SJSA1 (cell line): ENCODE measurements around the gene PUM1. TPM values are rescaled to one million over a fixed set of nuclear protein-coding genes. Genes with fewer than 3 reads are reported as not detected.

Source experiments
- DNase-seq, 2 experiments: peaks; one replicate each; pipeline ENCODE4 v3.0.0-alpha.2; 2015 to 2020; ENCODE audit warnings: low spot score in 2 of 2, low read depth in 1 of 2
- H3K27ac ChIP-seq: fragments of 250-450 bp; sonication (Bioruptor Pico); 2 replicates; pipeline ENCODE4 v1.5.1; 2020; ENCODE audit warnings: mild to moderate bottlenecking, moderate library complexity
- H3K27me3 ChIP-seq: fragments of 250-450 bp; sonication (Bioruptor Pico); replicated peaks from 2 replicates; pipeline ENCODE4 v1.5.1; 2020; ENCODE audit warnings: mild to moderate bottlenecking, moderate library complexity
- H3K36me3 ChIP-seq: fragments of 250-450 bp; sonication (Bioruptor Pico); 2 replicates; pipeline ENCODE4 v1.5.1; 2020; ENCODE audit warnings: mild to moderate bottlenecking
- H3K4me1 ChIP-seq: fragments of 250-450 bp; sonication (Bioruptor Pico); replicated peaks from 2 replicates; pipeline ENCODE4 v1.6.1; 2021; ENCODE audit warnings: mild to moderate bottlenecking
- H3K4me3 ChIP-seq: fragments of 250-450 bp; sonication (Bioruptor Pico); 2 replicates; pipeline ENCODE4 v1.5.1; 2020; ENCODE audit warnings: mild to moderate bottlenecking
- H3K9me3 ChIP-seq: fragments of 250-450 bp; sonication (Bioruptor Pico); replicated peaks from 2 replicates; pipeline ENCODE4 v1.5.1; 2020; ENCODE audit warnings: mild to moderate bottlenecking
- total RNA-seq: library from RNA; depleted of rRNA; stranded (reverse); fragments of >200 nt; shearing (Covaris generic); gene quantifications from 2 replicates; pipeline ENCODE4 v1.2.3, GENCODE V29; 2014

PUM1 gene
- total RNA-seq, 1 experiment from 2014 or later = 36.6 TPM

GRCh38 chr1:30928171-30928570 is 137.3 kb downstream of the PUM1 start:
- Histone ChIP-seq H3K27ac (no peak overlapping the region), H3K4me3 (no peak overlapping the region), H3K9me3 (no peaks in the 10 kb centered on the region), H3K4me1 (peaks cover 5% of the 10 kb centered on the region), H3K27me3 (no peaks in the 10 kb centered on the region), H3K36me3 (peaks cover 15% of the 10 kb centered on the region)
- no peak for DNase-seq

GRCh38 chr1:30927448-30927847 is 138.1 kb downstream of the PUM1 start:
- Histone ChIP-seq H3K4me3 (no peak overlapping the region), H3K4me1 (peaks cover 9% of the 10 kb centered on the region), H3K9me3 (no peaks in the 10 kb centered on the region), H3K36me3 (peaks cover 9% of the 10 kb centered on the region), H3K27ac (no peak overlapping the region), H3K27me3 (no peaks in the 10 kb centered on the region)
- no peak for DNase-seq

GRCh38 chr1:30923597-30923996 is 141.9 kb downstream of the PUM1 start:
- no peak overlapping the region for H3K27ac ChIP-seq
- no peak overlapping the region for H3K4me3 ChIP-seq
- peaks cover 28% of the 10 kb centered on the region for H3K4me1 ChIP-seq
- no peaks in the 10 kb centered on the region for H3K27me3 ChIP-seq
- no peaks in the 10 kb centered on the region for H3K9me3 ChIP-seq
- DNase-seq = no peak
- H3K36me3 ChIP-seq = no peaks in the 10 kb centered on the region

GRCh38 chr1:30920827-30921226 is 144.7 kb downstream of the PUM1 start:
- no peaks in the 10 kb centered on the region for H3K27me3 ChIP-seq
- no peaks in the 10 kb centered on the region for H3K36me3 ChIP-seq
- H3K4me1 ChIP-seq = peaks cover 28% of the 10 kb centered on the region
- H3K27ac ChIP-seq = no peak overlapping the region
- peak; percentile 40 to 59 for DNase-seq
- no peak overlapping the region for H3K4me3 ChIP-seq
- H3K9me3 ChIP-seq = no peaks in the 10 kb centered on the region

GRCh38 chr1:30919025-30919881 is 146.3 kb downstream of the PUM1 start:
- DNase-seq = peak in 1 of 2 experiments; percentile 41
- Histone ChIP-seq H3K36me3 (no peaks in the 10 kb centered on the region), H3K9me3 (no peaks in the 10 kb centered on the region), H3K4me1 (peaks cover 28% of the 10 kb centered on the region), H3K27ac (no peak overlapping the region), H3K4me3 (no peak overlapping the region), H3K27me3 (no peaks in the 10 kb centered on the region)

GRCh38 chr1:30916296-30916695 is 149.2 kb downstream of the PUM1 start:
- Histone ChIP-seq H3K4me3 (no peak overlapping the region), H3K4me1 (peaks cover 20% of the 10 kb centered on the region), H3K27me3 (no peaks in the 10 kb centered on the region), H3K27ac (no peak overlapping the region), H3K9me3 (no peaks in the 10 kb centered on the region), H3K36me3 (no peaks in the 10 kb centered on the region)
- DNase-seq = no peak

GRCh38 chr1:30915491-30916230 is 149.9 kb downstream of the PUM1 start:
- H3K27ac ChIP-seq = no peak overlapping the region
- no peak overlapping the region for H3K4me3 ChIP-seq
- H3K4me1 ChIP-seq = peaks cover 19% of the 10 kb centered on the region
- H3K27me3 ChIP-seq = no peaks in the 10 kb centered on the region
- no peaks in the 10 kb centered on the region for H3K9me3 ChIP-seq
- no peaks in the 10 kb centered on the region for H3K36me3 ChIP-seq
- no peak for DNase-seq

- Histone ChIP-seq H3K4me1 (peaks cover 18% of the 10 kb centered on the region), H3K9me3 (no peaks in the 10 kb centered on the region), H3K27ac (no peak overlapping the region), H3K36me3 (no peaks in the 10 kb centered on the region), H3K27me3 (no peaks in the 10 kb centered on the region), H3K4me3 (no peak overlapping the region)
- no peak for DNase-seq
Observed at GRCh38 chr1:30914931-30915330, 150.6 kb downstream of the PUM1 start.

GRCh38 chr1:30914587-30914922 is 151.0 kb downstream of the PUM1 start:
- H3K36me3 ChIP-seq = no peaks in the 10 kb centered on the region
- no peak overlapping the region for H3K4me3 ChIP-seq
- DNase-seq = no peak
- no peaks in the 10 kb centered on the region for H3K9me3 ChIP-seq
- H3K4me1 ChIP-seq = peaks cover 19% of the 10 kb centered on the region
- H3K27ac ChIP-seq = no peak overlapping the region
- no peaks in the 10 kb centered on the region for H3K27me3 ChIP-seq

GRCh38 chr1:30912913-30913652 is 152.4 kb downstream of the PUM1 start:
- Histone ChIP-seq H3K4me1 (peaks cover 19% of the 10 kb centered on the region), H3K27ac (no peak overlapping the region), H3K36me3 (no peaks in the 10 kb centered on the region), H3K27me3 (no peaks in the 10 kb centered on the region), H3K9me3 (no peaks in the 10 kb centered on the region), H3K4me3 (no peak overlapping the region)
- no peak for DNase-seq

- DNase-seq = no peak
- H3K36me3 ChIP-seq = no peaks in the 10 kb centered on the region
- no peaks in the 10 kb centered on the region for H3K9me3 ChIP-seq
- no peak overlapping the region for H3K27ac ChIP-seq
- H3K27me3 ChIP-seq = no peaks in the 10 kb centered on the region
- H3K4me3 ChIP-seq = no peak overlapping the region
- peaks cover 26% of the 10 kb centered on the region for H3K4me1 ChIP-seq
Observed at GRCh38 chr1:30912224-30912623, 153.3 kb downstream of the PUM1 start.

GRCh38 chr1:30911059-30911954 is 154.2 kb downstream of the PUM1 start:
- H3K36me3 ChIP-seq = no peaks in the 10 kb centered on the region
- H3K4me3 ChIP-seq = no peak overlapping the region
- no peaks in the 10 kb centered on the region for H3K9me3 ChIP-seq
- no peak overlapping the region for H3K27ac ChIP-seq
- peak; percentile 80 to 89 for DNase-seq
- peaks cover 31% of the 10 kb centered on the region for H3K4me1 ChIP-seq
- no peaks in the 10 kb centered on the region for H3K27me3 ChIP-seq
